SK-N-SH (cell line): Measurements from ENCODE around the gene CNGA4. TPM values are rescaled to one million over a fixed set of nuclear protein-coding genes. Genes with fewer than 3 reads are reported as not detected.
A peak's percentile ranks its signal among the peaks of the same experiment; 100 is the strongest.

Experiments
- CTCF ChIA-PET: fragments of 300-600, 350-600 bp; formaldehyde crosslinking; extraction: SDS; loops from one replicate; lab custom pipeline; 2021; lab: Yijun Ruan, JAX
- POLR2A ChIA-PET: fragments of 350-600 bp; sonication (Branson Sonifier 250); formaldehyde crosslinking; extraction: SDS; loops from one replicate; lab custom pipeline; 2020; ENCODE audit warnings: antibody characterized with exemption, inconsistent platforms; lab: Yijun Ruan, JAX
- DNase-seq: peaks from one replicate; pipeline ENCODE4 v3.0.0; 2012
- H2AFZ ChIP-seq: fragments of 200-600 bp; sonication (generic); 2 replicates; pipeline ENCODE4 v1.8.1; 2016; ENCODE audit warnings: antibody characterized with exemption, mild to moderate bottlenecking, low read depth
- H3F3A ChIP-seq: fragments of 200-600 bp; sonication (generic); replicated peaks from 2 replicates; pipeline ENCODE3; 2016; ENCODE audit warnings: antibody characterized with exemption, mild to moderate bottlenecking; ENCODE audit not compliant: insufficient read depth
- H3K27ac ChIP-seq, 2 experiments: fragments of 200-500 bp in 1 of 2; fragments of 200-600 bp in 1 of 2; sonication (Bioruptor generic) in 1 of 2; sonication (generic), shearing (Covaris generic) in 1 of 2; 2 replicates each; pipeline versions ENCODE4 v1.5.1 to v1.6.1; 2014 to 2016; ENCODE audit warnings: low read depth in 2 of 2, inconsistent platforms in 1 of 2, low read length in 1 of 2, mild to moderate bottlenecking in 1 of 2, mixed read lengths in 1 of 2
- H3K27me3 ChIP-seq: fragments of 200-600 bp; sonication (generic), shearing (Covaris generic); 2 replicates; pipeline ENCODE4 v1.6.1; 2016; ENCODE audit warnings: mixed run types; ENCODE audit not compliant: insufficient read depth
- H3K36me3 ChIP-seq, 2 experiments: fragments of 200-500 bp in 1 of 2; fragments of 200-600 bp in 1 of 2; sonication (Bioruptor generic) in 1 of 2; sonication (generic) in 1 of 2; replicated peaks in 1 of 2; 2 replicates each; pipeline versions ENCODE3 to v1.5.1; 2014 to 2016; ENCODE audit warnings: low read length in 1 of 2, mild to moderate bottlenecking in 1 of 2; ENCODE audit not compliant: insufficient read depth in 2 of 2, control insufficient read depth in 1 of 2
- H3K4me1 ChIP-seq, 2 experiments: fragments of 200-500 bp in 1 of 2; fragments of 200-600 bp in 1 of 2; sonication (Bioruptor generic) in 1 of 2; sonication (generic), shearing (Covaris generic) in 1 of 2; 2 replicates each; pipeline versions ENCODE4 v1.5.1 to v1.6.1; 2014 to 2016; ENCODE audit warnings: low read depth in 1 of 2, low read length in 1 of 2, mixed run types in 1 of 2; ENCODE audit not compliant: insufficient read depth in 2 of 2, control insufficient read depth in 1 of 2
- H3K4me2 ChIP-seq: fragments of 200-600 bp; sonication (generic), shearing (Covaris generic); 2 replicates; pipeline ENCODE4 v1.6.1; 2017; ENCODE audit warnings: mixed run types
- H3K4me3 ChIP-seq, 2 experiments: fragments of 200-500 bp in 1 of 2; fragments of 200-600 bp in 1 of 2; sonication (Bioruptor generic) in 1 of 2; sonication (generic), shearing (Covaris generic) in 1 of 2; 2 replicates each; pipeline versions ENCODE4 v1.5.1 to v1.8.1; 2014 to 2016; ENCODE audit warnings: low read depth in 2 of 2, inconsistent platforms in 1 of 2, low read length in 1 of 2, mild to moderate bottlenecking in 1 of 2, mixed read lengths in 1 of 2, moderate library complexity in 1 of 2
- H3K79me2 ChIP-seq: fragments of 200-600 bp; sonication (generic); 2 replicates; pipeline ENCODE4 v1.8.1; 2017; ENCODE audit warnings: mild to moderate bottlenecking; ENCODE audit not compliant: insufficient read depth
- H3K9ac ChIP-seq: fragments of 200-600 bp; sonication (generic); 2 replicates; pipeline ENCODE4 v1.6.1; 2017; ENCODE audit warnings: mixed run types
- H3K9me2 ChIP-seq: fragments of 200-600 bp; sonication (generic); 2 replicates; pipeline ENCODE4 v1.6.1; 2017; ENCODE audit warnings: mixed run types
- H3K9me3 ChIP-seq: fragments of 200-600 bp; sonication (generic); 2 replicates; pipeline ENCODE4 v1.6.1; 2017; ENCODE audit warnings: mixed run types, mild to moderate bottlenecking, moderate library complexity
- H4K20me1 ChIP-seq: fragments of 200-600 bp; sonication (generic); 2 replicates; pipeline ENCODE4 v1.6.1; 2017; ENCODE audit warnings: mild to moderate bottlenecking, mixed run types; ENCODE audit not compliant: insufficient read depth
- CTCF ChIP-seq: fragments of 200-600 bp; sonication (generic); IDR thresholded peaks from 2 replicates; pipeline ENCODE4 v1.6.1; 2017; ENCODE audit warnings: antibody characterized with exemption, mild to moderate bottlenecking, moderate library complexity
- EP300 ChIP-seq, 2 experiments: IDR thresholded peaks; 2 replicates each; pipeline versions ENCODE4 v1.4.0 to v1.6.1; 2012; ENCODE audit warnings: borderline replicate concordance in 1 of 2, low read depth in 1 of 2, low read length in 1 of 2
- EZH2phosphoT487 ChIP-seq: fragments of 200-600 bp; sonication (generic); IDR thresholded peaks from 2 replicates; pipeline ENCODE4 v1.6.1; 2017; ENCODE audit warnings: low read depth, mixed run types, mild to moderate bottlenecking, antibody characterized with exemption, moderate library complexity, borderline replicate concordance
- FOSL2 ChIP-seq: IDR thresholded peaks from 2 replicates; pipeline ENCODE4 v1.4.0; 2012; ENCODE audit warnings: low read depth, mild to moderate bottlenecking, moderate library complexity, borderline replicate concordance
- FOXJ3 ChIP-seq: sonication (generic); formaldehyde crosslinking; IDR thresholded peaks from 2 replicates; pipeline ENCODE4 v1.5.1; 2020; ENCODE audit warnings: mild to moderate bottlenecking, missing genetic modification reagents
- FOXM1 ChIP-seq: IDR thresholded peaks from 2 replicates; pipeline ENCODE4 v1.4.0; 2012; ENCODE audit warnings: low read depth, mild to moderate bottlenecking
- GABPA ChIP-seq: IDR thresholded peaks from 2 replicates; pipeline ENCODE4 v1.4.0; 2012; ENCODE audit warnings: low read depth, mild to moderate bottlenecking
- IRF3 ChIP-seq: fragments of 150-350 bp; IDR thresholded peaks from 2 replicates; pipeline ENCODE4 v1.6.1; 2016; ENCODE audit warnings: mild to moderate bottlenecking, low read depth, low read length
- JUND ChIP-seq: IDR thresholded peaks from 2 replicates; pipeline ENCODE4 v1.4.0; 2012
- MAX ChIP-seq: IDR thresholded peaks from 2 replicates; pipeline ENCODE4 v1.4.0; 2012; ENCODE audit warnings: low read depth
- MXI1 ChIP-seq: IDR thresholded peaks from 2 replicates; pipeline ENCODE4 v1.6.1; 2012; ENCODE audit warnings: mild to moderate bottlenecking, low read depth, low read length, improper control_type of control experiment
- NFIC ChIP-seq: IDR thresholded peaks from 2 replicates; pipeline ENCODE4 v1.4.0; 2012; ENCODE audit warnings: borderline replicate concordance
- NRF1 ChIP-seq: IDR thresholded peaks from 2 replicates; pipeline ENCODE4 v1.6.1; 2012; ENCODE audit warnings: low read depth, mild to moderate bottlenecking, low read length
- PBX3 ChIP-seq: IDR thresholded peaks from 2 replicates; pipeline ENCODE4; 2012
- POLR2AphosphoS5 ChIP-seq: IDR thresholded peaks from 2 replicates; pipeline ENCODE4 v1.6.1; 2012; ENCODE audit warnings: low read depth, low read length
- RCOR1 ChIP-seq: fragments of 150-350 bp; IDR thresholded peaks from 2 replicates; pipeline ENCODE4 v1.6.1; 2017; ENCODE audit warnings: antibody characterized with exemption, low read length
- RFX5 ChIP-seq: IDR thresholded peaks from 2 replicates; pipeline ENCODE4 v1.6.1; 2012; ENCODE audit warnings: mild to moderate bottlenecking, improper control_type of control experiment, low read length
- RXRA ChIP-seq: IDR thresholded peaks from 2 replicates; pipeline ENCODE4 v1.4.0; 2012; ENCODE audit warnings: low read depth, mild to moderate bottlenecking, borderline replicate concordance
- SIN3A ChIP-seq: IDR thresholded peaks from 2 replicates; pipeline ENCODE4 v1.6.1; 2012; ENCODE audit warnings: low read depth, mild to moderate bottlenecking, low read length, moderate library complexity, borderline replicate concordance
- SMC3 ChIP-seq: IDR thresholded peaks from 2 replicates; pipeline ENCODE4 v1.6.1; 2012; ENCODE audit warnings: low read depth, low read length, improper control_type of control experiment
- TAF1 ChIP-seq: IDR thresholded peaks from 2 replicates; pipeline ENCODE4 v1.6.1; 2012; ENCODE audit warnings: low read depth, mild to moderate bottlenecking, low read length, moderate library complexity, borderline replicate concordance
- USF1 ChIP-seq: IDR thresholded peaks from 2 replicates; pipeline ENCODE4 v1.4.0; 2012; ENCODE audit warnings: low read depth, borderline replicate concordance
- YY1 ChIP-seq: IDR thresholded peaks from 2 replicates; pipeline ENCODE4 v1.4.0; 2012; ENCODE audit warnings: low read depth, mild to moderate bottlenecking
- ZBTB33 ChIP-seq: IDR thresholded peaks from 2 replicates; pipeline ENCODE4 v1.4.0; 2012; ENCODE audit warnings: low read depth, borderline replicate concordance
- WGBS: methylation state at CpG from one replicate; pipeline ENCODE4 v1.1.6; 2017; ENCODE audit warnings: low lambda C conversion rate; 5-methylcytosine and 5-hydroxymethylcytosine counted together
- polyA plus RNA-seq, 3 experiments: library from polyadenylated mRNA; depleted of rRNA; stranded (reverse); fragments of >200 nt; gene quantifications; 2 replicates each; pipeline ENCODE4 v1.2.3, GENCODE V29; 2012

The CNGA4 gene
- polyA plus RNA-seq, 1 of the 3 experiments (the other 2 are of a cell fraction): 0.13 TPM

GRCh38 chr11:6234387-6235107 is 4.3 kb upstream of the CNGA4 start, which contains the start of gene FHIP1B:
TSS of gene FHIP1B (minus strand) at chr11:6234636. CDS start at chr11:6224516, 10,120 bp downstream.
- Histone ChIP-seq H3K9ac (peak within 1 kb of the TSS; percentile 72), H3K27me3 (peaks cover 12% of the 10 kb centered on the region), H4K20me1 (peaks cover 9% of the 10 kb centered on the region; the same call in 1 of the 2 replicates), H3F3A (peaks cover 5% of the 10 kb centered on the region), H3K4me2 (peak within 1 kb of the TSS; percentile 93), H3K79me2 (peaks cover 46% of the 10 kb centered on the region), H2AFZ (peak within 1 kb of the TSS; percentile 99)
- POLR2A ChIA-PET: interaction anchor here (0.6 to 1.8 kb wide), 2 partner anchors 10 to 13 kb away, joined by 3 to 4 read pairs; no protein-coding TSS in a partner anchor
- peak; percentile 95 for DNase-seq
- CTCF ChIA-PET: interaction anchor here (1.1 to 4.1 kb wide), 3 partner anchors 16 to 129 kb away, joined by 6 to 14 read pairs (median 11); no protein-coding TSS in a partner anchor
- TF ChIP-seq USF1 (no peak), TAF1 (peak; percentile 81), SMC3 (no peak), FOSL2 (no peak), GABPA (no peak; the same call in 1 of the 2 replicates), JUND (no peak), RFX5 (peak; percentile 56; the same call in 1 of the 2 replicates), POLR2AphosphoS5 (peak; percentile 77), RCOR1 (no peak), EZH2phosphoT487 (no peak), FOXM1 (no peak), YY1 (peak; percentile 85), MXI1 (peak; percentile 84), SIN3A (peak; percentile 67; the same call in 1 of the 2 replicates), ZBTB33 (no peak), CTCF (no peak), RXRA (no peak), FOXJ3 (CRISPR knock-in tag) (no peak), EP300 (IDR thresholded peaks at IDR 0.05; ENCODE audit: borderline replicate concordance in 1 of 2, low read depth in 1 of 2, low read length in 1 of 2) (no peak), NRF1 (peak; percentile 70), PBX3 (no peak), MAX (0 out of 2 replicates have a peak, but pooled peaks have one; percentile 10), NFIC (no peak), IRF3 (peak; percentile 40; the same call in 1 of the 2 replicates)
- TF ChIP-seq, all 33 proteins: peak for 9
- peak within 1 kb of the TSS; percentile 69 to 79 for H3K27ac ChIP-seq
- H3K9me2 ChIP-seq: no peaks in the 10 kb centered on the region
- no peaks in the 10 kb centered on the region for H3K9me3 ChIP-seq
- H3K4me1 ChIP-seq: peaks cover 0 to 8% of the 10 kb centered on the region in 2 experiments; a peak in 1 of 4 replicates
- no peaks in the 10 kb centered on the region for H3K36me3 ChIP-seq
- peak within 1 kb of the TSS; percentile 67 to 90 for H3K4me3 ChIP-seq
- under 1% methylated on average over 37 of the region's 62 CpGs for WGBS
